NCI-H69 (cell line): Measurements from ENCODE around the gene NPM1.
"Not testable (repeated sequence)": the region's sequence is repeated elsewhere in the genome, so short reads cannot be mapped to it uniquely, and the experiment has no call there.

Experiments
- DNase-seq: peaks from one replicate; lab custom pipeline; 2025; lab: John Stamatoyannopoulos, UW

The NPM1 gene

DNA sequence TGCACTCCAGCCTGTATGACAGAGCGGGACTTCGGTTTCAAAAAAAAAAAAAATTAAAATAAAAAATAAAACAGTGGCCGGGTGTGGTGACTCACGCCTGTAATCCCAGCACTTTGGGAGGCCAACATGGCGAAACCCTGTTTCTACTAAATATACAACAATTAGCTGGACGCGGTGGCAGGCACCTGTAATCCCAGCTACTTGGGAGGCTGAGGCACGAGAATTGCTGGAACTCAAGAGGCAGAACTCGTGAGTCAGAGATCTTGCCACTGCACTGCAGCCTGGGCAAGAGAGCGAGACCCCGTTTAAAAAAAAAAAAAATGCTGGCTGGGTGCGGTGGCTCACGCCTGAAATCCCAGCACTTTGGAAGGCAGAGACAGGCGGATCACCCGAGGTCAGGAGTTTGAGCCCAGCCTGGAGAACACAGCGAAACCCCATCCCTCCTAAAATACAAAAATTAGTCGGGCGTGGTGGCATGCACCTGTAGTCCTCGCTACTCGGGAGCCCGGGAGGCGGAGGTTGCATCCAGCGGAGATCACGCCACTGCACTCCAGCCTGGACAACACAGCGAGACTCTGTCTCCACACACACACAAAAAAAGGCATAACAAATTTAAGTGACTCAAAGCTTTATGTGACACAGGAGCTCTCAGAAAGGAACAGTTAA is 1.5 kb upstream of the NPM1 start:
- DNase-seq = peak; percentile 35

- DNase-seq = peak; percentile 63
Observed at GRCh38 chr5:171386861-171387344, 746 bp upstream of the NPM1 start.

GRCh38 chr5:171387970-171388815 is 544 bp downstream of the NPM1 start:
- peak; percentile 89 for DNase-seq

DNA sequence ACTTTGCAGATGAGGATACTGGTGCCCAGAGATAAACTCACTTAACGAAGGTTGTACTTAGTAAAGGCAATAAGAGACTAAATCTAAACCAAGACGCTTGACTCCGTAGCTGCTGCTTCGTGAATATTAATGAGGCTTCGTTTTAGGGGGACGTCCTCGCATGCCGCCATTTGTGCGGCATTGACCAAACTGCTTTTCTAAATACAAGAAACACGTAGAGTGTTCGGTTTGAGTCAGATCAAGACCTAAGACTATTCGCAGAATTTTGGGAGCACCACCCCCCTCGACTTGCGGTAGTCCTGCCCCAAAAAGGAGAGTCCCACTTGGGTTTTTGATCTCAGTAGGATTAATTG is 1.1 kb downstream of the NPM1 start:
- no peak for DNase-seq

- no peak for DNase-seq
Observed at GRCh38 chr5:171390883-171391677, 3.4 kb downstream of the NPM1 start.

DNA sequence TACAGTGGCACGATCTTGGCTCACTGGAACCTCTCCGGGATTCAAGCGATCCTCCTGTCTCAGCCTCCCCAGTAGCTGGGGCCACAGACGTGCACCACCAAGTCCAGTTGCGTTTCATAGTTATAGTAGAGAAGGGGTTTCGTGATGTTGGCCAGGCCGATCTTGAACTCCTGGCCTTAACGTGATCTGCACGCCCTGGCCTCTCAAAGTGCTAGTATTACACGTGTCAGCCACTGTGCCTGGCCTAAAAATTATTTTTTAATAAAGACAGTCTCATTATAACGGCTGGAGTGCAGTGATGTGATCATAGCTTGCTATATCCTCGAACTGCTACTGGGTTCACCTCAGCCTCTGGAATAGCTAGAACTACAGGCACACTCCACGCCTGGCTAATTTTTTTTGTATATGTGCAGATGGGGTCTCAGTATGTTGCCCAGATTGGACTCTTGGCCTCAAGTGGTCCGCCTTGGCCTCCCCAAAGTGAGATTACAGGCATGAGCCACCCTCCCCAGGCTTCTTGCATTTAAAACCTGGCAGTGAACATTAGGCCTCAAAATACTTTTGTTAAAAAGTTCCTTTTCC is 4.4 kb downstream of the NPM1 start:
- DNase-seq = no peak

DNA sequence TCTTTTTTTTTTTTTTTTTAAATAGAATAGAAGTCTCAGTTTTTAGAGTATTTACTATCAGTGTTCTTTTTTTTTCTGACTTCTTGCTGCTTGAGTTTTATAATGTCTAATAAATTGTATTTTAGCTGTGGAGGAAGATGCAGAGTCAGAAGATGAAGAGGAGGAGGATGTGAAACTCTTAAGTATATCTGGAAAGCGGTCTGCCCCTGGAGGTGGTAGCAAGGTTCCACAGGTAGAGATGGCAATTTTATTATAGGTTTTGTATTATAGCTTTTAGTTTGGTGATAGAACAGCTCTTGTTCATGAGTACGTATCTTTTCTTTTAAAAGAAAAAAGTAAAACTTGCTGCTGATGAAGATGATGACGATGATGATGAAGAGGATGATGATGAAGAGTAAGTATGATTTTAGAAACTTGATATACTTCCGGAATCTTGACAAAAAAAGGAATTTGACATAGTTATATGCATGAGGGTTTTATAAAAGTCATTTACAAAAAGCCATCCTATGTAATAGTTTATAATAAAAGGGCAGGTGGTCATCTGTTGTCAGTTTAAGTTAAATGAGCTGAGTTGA is 5.0 kb downstream of the NPM1 start:
- DNase-seq = no peak

DNA sequence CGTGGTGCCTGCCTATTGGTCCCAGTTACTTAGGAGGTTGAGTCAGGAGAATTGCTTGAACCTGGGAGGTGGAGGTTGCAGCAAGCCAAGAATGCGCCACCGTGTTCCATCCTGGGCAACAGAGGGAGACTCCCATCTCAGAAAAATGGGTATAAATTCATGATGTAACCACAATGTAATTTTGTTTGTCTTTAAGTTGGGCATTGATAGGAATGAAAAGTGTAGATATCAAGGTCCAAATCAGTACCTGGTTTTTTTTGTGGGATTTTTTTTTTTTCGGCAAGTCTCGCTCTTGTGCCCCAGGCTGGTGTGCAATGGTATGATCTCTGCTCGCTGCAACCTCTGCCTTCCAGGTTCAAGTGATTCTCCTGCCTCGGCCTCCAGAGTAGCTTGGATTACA is 7.4 kb downstream of the NPM1 start:
- no peak for DNase-seq

- DNase-seq = not testable (repeated sequence)
Observed at GRCh38 chr5:171396583-171396982, 8.9 kb downstream of the NPM1 start.

GRCh38 chr5:171397190-171397589 is 9.5 kb downstream of the NPM1 start:
- DNase-seq = no peak

DNA sequence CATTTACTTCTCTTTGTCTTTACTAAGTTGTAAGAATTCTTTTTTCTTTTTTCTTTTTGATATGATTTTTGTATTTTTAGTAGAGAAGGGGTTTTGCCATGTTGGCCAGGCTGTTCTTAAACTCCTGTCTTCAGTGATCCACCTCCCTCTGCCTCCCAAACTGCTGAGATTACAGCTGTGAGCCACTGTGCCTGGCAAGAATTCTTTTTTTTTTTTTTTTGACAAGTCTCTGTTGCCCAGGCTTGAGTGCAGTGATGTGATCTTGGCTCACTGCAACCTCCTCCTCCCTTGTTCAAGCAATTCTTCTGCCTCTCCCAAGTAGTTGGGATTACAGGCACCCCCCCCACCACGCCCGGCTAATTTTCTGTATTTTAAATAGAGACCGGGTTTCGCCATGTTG is 9.9 kb downstream of the NPM1 start:
- no peak for DNase-seq

DNA sequence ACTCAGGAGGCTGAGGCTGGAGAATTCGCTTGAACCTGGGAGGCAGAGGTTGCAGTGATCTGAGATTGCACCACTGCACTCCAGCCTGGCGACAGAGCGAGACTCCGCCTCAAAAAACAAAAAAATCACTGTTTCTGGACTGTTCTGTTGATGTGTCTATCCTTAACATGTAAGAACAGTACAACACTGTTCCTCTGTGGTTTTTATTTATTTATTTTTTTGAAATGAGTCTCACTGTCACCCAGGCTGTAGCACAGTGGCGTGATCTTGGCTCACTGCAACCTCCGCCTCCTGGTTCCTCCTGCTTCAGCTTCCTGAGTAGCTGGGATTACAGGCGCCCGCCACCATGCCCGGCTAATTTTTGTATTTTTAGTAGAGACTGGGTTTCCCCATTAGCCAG is 11.0 kb downstream of the NPM1 start:
- not testable (repeated sequence) for DNase-seq

- DNase-seq = no peak
Observed at GRCh38 chr5:171400169-171400568, 12.5 kb downstream of the NPM1 start.

GRCh38 chr5:171401167-171401947 is 13.7 kb downstream of the NPM1 start:
- no peak for DNase-seq

- not testable (repeated sequence) for DNase-seq
Observed at GRCh38 chr5:171402751-171403150, 15.1 kb downstream of the NPM1 start.

GRCh38 chr5:171405615-171406014 is 18.0 kb downstream of the NPM1 start:
- peak; percentile 43 for DNase-seq

DNA sequence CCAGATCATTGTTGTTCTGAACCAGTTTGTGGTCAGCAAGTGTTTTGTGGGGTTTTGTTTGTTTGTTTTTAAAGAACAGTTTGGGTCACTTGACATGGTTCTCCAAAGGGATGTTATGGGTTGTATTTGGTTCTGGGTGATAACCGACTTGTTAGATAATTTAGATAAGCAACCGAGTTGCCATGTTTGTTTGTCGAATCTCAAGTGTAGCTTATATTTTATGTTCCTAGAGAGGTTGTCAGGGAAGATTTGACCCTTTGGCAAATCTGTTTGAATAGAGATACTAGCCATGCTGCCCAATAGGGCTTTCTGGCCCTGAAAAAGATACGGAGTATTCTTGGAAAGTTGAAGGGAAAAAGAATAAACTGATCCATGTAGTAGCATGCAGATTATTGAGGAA is 19.6 kb downstream of the NPM1 start:
- DNase-seq = no peak

DNA sequence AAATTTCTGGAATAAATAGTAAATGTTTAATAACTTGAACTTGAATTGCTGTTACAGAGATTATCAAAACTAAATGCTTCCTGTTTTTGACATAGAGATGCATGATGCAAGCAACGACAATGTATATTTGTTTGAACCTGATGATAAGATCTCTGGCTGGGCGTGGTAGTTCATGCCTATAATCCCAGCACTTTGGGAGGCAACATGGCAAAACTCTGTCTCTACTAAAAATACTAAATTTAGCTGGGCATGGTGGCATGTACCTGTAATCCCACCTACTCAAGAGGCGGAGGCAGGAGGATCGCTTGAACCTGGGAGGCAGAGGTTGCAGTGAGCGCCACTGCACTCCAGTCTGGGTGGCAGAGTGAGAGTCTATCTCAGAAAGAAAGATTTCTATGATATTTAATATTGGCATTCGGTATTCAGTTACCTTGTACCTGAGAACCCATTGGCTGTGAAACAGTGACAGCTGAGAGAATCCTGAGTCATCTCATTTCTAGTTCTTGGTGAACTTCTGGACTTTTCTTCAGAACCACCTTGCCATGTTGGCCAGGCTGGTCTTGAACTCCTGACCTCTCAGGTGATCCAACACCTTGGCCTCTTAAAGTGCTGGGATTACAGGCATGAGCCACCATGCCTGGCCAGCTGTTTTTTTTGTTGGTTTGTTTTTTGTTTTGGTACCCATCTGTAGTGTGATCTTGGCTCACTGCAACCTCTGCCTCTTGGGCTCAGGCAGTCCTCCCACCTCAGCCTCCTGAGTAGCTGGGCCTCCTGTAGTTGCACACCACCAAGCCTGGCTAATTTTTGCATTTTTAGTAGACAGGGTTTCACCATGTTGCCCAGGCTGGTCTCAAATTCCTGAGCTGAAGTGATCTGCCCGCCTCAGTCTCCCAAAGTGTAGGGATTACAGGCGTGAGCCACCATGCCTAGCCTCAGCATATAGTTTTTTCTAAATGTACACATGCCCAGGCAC is 21.8 kb downstream of the NPM1 start:
- no peak for DNase-seq

- no peak for DNase-seq
Observed at GRCh38 chr5:171410181-171410580, 22.5 kb downstream of the NPM1 start.

DNA sequence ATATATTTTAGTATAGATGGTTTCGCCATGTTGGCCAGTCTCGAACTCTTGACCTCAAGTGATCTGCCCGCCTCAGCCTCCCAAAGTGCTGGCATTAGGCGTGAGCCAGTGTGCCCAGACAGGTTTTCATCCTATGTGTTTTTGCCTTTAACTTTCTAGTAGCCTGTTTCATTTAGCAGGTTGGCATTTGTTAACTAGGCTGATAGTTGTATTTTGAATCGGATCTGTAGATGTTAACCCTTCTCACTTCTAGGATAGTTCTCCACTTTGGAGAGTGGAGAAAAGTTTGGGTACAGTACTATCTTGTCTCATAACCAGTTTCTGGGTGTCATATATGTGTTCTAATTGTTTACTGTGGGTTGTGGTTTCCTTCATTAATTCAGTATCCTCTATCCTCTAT is 24.5 kb downstream of the NPM1 start:
- no peak for DNase-seq
